HL-60 (cell line): ENCODE measurements around the gene PIWIL1.

Experiments used
- DNase-seq, 2 experiments: peaks; one replicate each; pipeline ENCODE4 v3.0.0-alpha.2; 2010 to 2020; ENCODE audit warnings: low read depth in 1 of 2, low spot score in 1 of 2
- H3K27ac ChIP-seq: fragments of 250-450 bp; sonication (Bioruptor Pico); replicated peaks from 2 replicates; pipeline ENCODE4 v1.5.1; 2020; ENCODE audit warnings: mild to moderate bottlenecking, moderate library complexity
- H3K27me3 ChIP-seq: fragments of 250-450 bp; sonication (Bioruptor Pico); 2 replicates; pipeline ENCODE4 v1.5.1; 2021; ENCODE audit warnings: mild to moderate bottlenecking, moderate library complexity; ENCODE audit not compliant: insufficient read depth, poor library complexity, severe bottlenecking
- H3K4me3 ChIP-seq: replicated peaks from 2 replicates; pipeline ENCODE4 v1.5.1; 2011; ENCODE audit warnings: mild to moderate bottlenecking, control low read depth, low read length; ENCODE audit not compliant: insufficient read depth
- CTCF ChIP-seq: IDR thresholded peaks from one replicate; pipeline ENCODE4 v1.5.1; 2011; ENCODE audit warnings: low read length, control low read depth, inconsistent platforms; ENCODE audit not compliant: insufficient read depth
- GABPA ChIP-seq: IDR thresholded peaks from 2 replicates; pipeline ENCODE4 v1.6.1; 2012; ENCODE audit warnings: low read depth
- POLR2AphosphoS5 ChIP-seq: IDR thresholded peaks from 2 replicates; pipeline ENCODE4 v1.6.1; 2012; ENCODE audit warnings: low read depth
- REST ChIP-seq: IDR thresholded peaks from 2 replicates; pipeline ENCODE4 v1.6.1; 2012; ENCODE audit warnings: low read depth; ENCODE audit not compliant: insufficient replicate concordance
- SPI1 ChIP-seq: IDR thresholded peaks from 2 replicates; pipeline ENCODE4 v1.6.1; 2012; ENCODE audit warnings: low read depth, mild to moderate bottlenecking, borderline replicate concordance

The PIWIL1 gene

GRCh38 chr12:130357729-130358330, 20.1 kb downstream of the PIWIL1 start:
- no peak for DNase-seq
- no peak for TF ChIP-seq POLR2AphosphoS5
- no peak for TF ChIP-seq CTCF
- TF ChIP-seq GABPA: no peak
- no peaks in the 10 kb centered on the region for H3K27me3 ChIP-seq
- H3K27ac ChIP-seq: no peak overlapping the region
- H3K4me3 ChIP-seq: no peak overlapping the region

- H3K4me3 ChIP-seq: no peak overlapping the region
- H3K27me3 ChIP-seq: no peaks in the 10 kb centered on the region
- TF ChIP-seq POLR2AphosphoS5 (no peak), SPI1 (no peak), REST (no peak), CTCF (no peak), GABPA (no peak)
- H3K27ac ChIP-seq: no peak overlapping the region
- no peak for DNase-seq
These were observed 24.4 kb downstream of the PIWIL1 start for GRCh38 chr12:130362060-130362459.

- TF ChIP-seq SPI1 (no peak), REST (no peak), GABPA (no peak), CTCF (no peak)
- DNase-seq: no peak
- Histone ChIP-seq H3K27me3 (no peaks in the 10 kb centered on the region), H3K27ac (no peak overlapping the region), H3K4me3 (no peak overlapping the region)
These were observed 26.9 kb downstream of the PIWIL1 start for GRCh38 chr12:130364578-130364977.

GRCh38 chr12:130366159-130366558, 28.5 kb downstream of the PIWIL1 start:
- H3K4me3 ChIP-seq: no peak overlapping the region
- no peaks in the 10 kb centered on the region for H3K27me3 ChIP-seq
- H3K27ac ChIP-seq: no peak overlapping the region
- no peak for TF ChIP-seq CTCF
- TF ChIP-seq GABPA: no peak
- TF ChIP-seq POLR2AphosphoS5: no peak
- TF ChIP-seq REST: no peak
- TF ChIP-seq SPI1: no peak
- no peak for DNase-seq
